ENCODE data around the gene GLIS1.

DNA sequence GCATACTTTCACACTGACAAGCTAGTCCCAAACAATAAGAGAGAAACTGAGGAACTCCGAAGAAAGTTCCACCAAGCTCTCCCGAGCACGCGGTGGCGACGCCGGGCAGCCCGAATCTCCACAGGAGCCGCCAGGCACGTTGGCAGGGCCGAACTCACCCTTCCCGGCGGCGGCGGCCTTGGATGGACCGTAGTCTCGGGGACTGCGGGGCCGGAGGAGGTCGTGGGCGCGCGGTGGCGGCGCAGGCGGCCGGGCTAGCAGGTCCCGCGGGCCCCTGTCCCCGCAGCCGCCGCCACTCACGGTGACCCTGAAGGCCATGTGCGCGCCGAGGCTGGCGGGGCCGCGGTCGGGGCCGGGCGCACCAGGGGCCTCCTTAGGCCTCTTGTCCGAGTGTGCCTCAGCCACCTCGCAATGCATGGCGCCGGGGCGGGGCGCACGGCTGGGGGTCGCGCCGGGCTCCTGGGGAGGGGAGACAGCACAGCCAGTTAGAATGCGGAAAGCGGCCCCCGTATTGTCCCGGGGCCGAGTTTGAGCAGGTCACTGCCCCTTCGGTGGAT lies 1.2 kb downstream of the GLIS1 start:
- TF ChIP-seq, protein P1, sequence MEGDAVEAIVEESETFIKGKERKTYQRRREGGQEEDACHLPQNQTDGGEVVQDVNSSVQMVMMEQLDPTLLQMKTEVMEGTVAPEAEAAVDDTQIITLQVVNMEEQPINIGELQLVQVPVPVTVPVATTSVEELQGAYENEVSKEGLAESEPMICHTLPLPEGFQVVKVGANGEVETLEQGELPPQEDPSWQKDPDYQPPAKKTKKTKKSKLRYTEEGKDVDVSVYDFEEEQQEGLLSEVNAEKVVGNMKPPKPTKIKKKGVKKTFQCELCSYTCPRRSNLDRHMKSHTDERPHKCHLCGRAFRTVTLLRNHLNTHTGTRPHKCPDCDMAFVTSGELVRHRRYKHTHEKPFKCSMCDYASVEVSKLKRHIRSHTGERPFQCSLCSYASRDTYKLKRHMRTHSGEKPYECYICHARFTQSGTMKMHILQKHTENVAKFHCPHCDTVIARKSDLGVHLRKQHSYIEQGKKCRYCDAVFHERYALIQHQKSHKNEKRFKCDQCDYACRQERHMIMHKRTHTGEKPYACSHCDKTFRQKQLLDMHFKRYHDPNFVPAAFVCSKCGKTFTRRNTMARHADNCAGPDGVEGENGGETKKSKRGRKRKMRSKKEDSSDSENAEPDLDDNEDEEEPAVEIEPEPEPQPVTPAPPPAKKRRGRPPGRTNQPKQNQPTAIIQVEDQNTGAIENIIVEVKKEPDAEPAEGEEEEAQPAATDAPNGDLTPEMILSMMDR (conservative IDR thresholded peaks at IDR 0.05), result no peak
- TF ChIP-seq ZFX (IDR thresholded peaks at IDR 0.05), result no peak
